CD14-positive monocyte (primary cell): ENCODE measurements around the gene FEZ2. TPM values are rescaled to one million over a fixed set of nuclear protein-coding genes. Genes with fewer than 3 reads are reported as not detected.

Source experiments
- DNase-seq, 3 donors: peaks; one replicate each; pipeline ENCODE4 v3.0.0-alpha.2; 2011 to 2022
- H2AFZ ChIP-seq: 2 replicates; pipeline ENCODE4 v1.6.0; 2012; ENCODE audit warnings: mild to moderate bottlenecking, low read depth, low read length, inconsistent platforms; ENCODE audit not compliant: insufficient read depth, poor library complexity, severe bottlenecking
- H3K27ac ChIP-seq, 2 donors: 1 replicate in 1 of 2; 2 replicates in 1 of 2; pipeline ENCODE4 v1.5.1; 2012 to 2013; ENCODE audit warnings: low read length in 2 of 2, control low read depth in 1 of 2, inconsistent platforms in 1 of 2, low read depth in 1 of 2, mild to moderate bottlenecking in 1 of 2
- H3K27me3 ChIP-seq, 2 donors: one replicate each; pipeline versions ENCODE4 v1.6.0 to v1.6.1; 2011 to 2013; ENCODE audit warnings: low read length in 2 of 2; ENCODE audit not compliant: control insufficient read depth in 2 of 2, insufficient read depth in 2 of 2
- H3K36me3 ChIP-seq, 2 donors: replicated peaks in 1 of 2; 1 replicate in 1 of 2; 2 replicates in 1 of 2; pipeline versions ENCODE4 v1.5.1 to v1.6.1; 2012 to 2013; ENCODE audit warnings: low read length in 2 of 2, control low read depth in 1 of 2, inconsistent platforms in 1 of 2, mild to moderate bottlenecking in 1 of 2; ENCODE audit not compliant: insufficient read depth in 2 of 2, control insufficient read depth in 1 of 2
- H3K4me1 ChIP-seq, 2 donors: 1 replicate in 1 of 2; 2 replicates in 1 of 2; pipeline versions ENCODE4 v1.5.1 to v1.6.1; 2012 to 2013; ENCODE audit warnings: low read length in 2 of 2, control low read depth in 1 of 2, inconsistent platforms in 1 of 2, mild to moderate bottlenecking in 1 of 2, moderate library complexity in 1 of 2; ENCODE audit not compliant: insufficient read depth in 2 of 2, control insufficient read depth in 1 of 2
- H3K4me2 ChIP-seq: replicated peaks from 2 replicates; pipeline ENCODE3; 2012; ENCODE audit warnings: low read length, moderate library complexity, mild to moderate bottlenecking; ENCODE audit not compliant: poor library complexity, severe bottlenecking; ENCODE audit errors: extremely low read depth
- H3K4me3 ChIP-seq, 3 experiments: fragments of 200-600 bp in 1 of 3; sonication (generic) in 1 of 3; replicated peaks in 1 of 3; 1 replicate in 2 of 3; 2 replicates in 1 of 3; pipeline ENCODE4 v1.5.1; 2011 to 2013; ENCODE audit warnings: low read length in 3 of 3, mild to moderate bottlenecking in 3 of 3, control low read depth in 2 of 3, low read depth in 2 of 3, inconsistent platforms in 1 of 3, moderate library complexity in 1 of 3
- H3K79me2 ChIP-seq: 2 replicates; pipeline ENCODE4 v1.6.0; 2012; ENCODE audit warnings: mild to moderate bottlenecking, control low read depth, inconsistent platforms, low read length, moderate library complexity; ENCODE audit not compliant: insufficient read depth
- H3K9ac ChIP-seq: 2 replicates; pipeline ENCODE4 v1.6.0; 2017; ENCODE audit warnings: low read length, mild to moderate bottlenecking; ENCODE audit not compliant: insufficient read depth, poor library complexity, severe bottlenecking
- H3K9me3 ChIP-seq, 2 donors: replicated peaks in 1 of 2; 1 replicate in 1 of 2; 2 replicates in 1 of 2; pipeline versions ENCODE4 v1.5.1 to v1.6.1; 2012 to 2013; ENCODE audit warnings: low read length in 2 of 2, control low read depth in 1 of 2; ENCODE audit not compliant: control insufficient read depth in 1 of 2, insufficient read depth in 1 of 2
- H4K20me1 ChIP-seq: 2 replicates; pipeline ENCODE4 v1.6.0; 2012; ENCODE audit warnings: mild to moderate bottlenecking, low read length, control low read depth, moderate library complexity; ENCODE audit not compliant: insufficient read depth
- H3K27ac Mint-ChIP-seq, 7 donors: one replicate each; pipeline ENCODE4 v1.8.0; 2020; ENCODE audit warnings: mild to moderate bottlenecking in 7 of 7, mixed read lengths in 7 of 7, moderate library complexity in 6 of 7, inconsistent platforms in 2 of 7
- H3K27me3 Mint-ChIP-seq, 3 donors: one replicate each; pipeline ENCODE4 v1.8.0; 2021 to 2022; ENCODE audit warnings: low read depth in 3 of 3, mild to moderate bottlenecking in 3 of 3, mixed read lengths in 3 of 3, moderate library complexity in 3 of 3, inconsistent platforms in 1 of 3
- H3K36me3 Mint-ChIP-seq, 2 donors: one replicate each; pipeline ENCODE4 v1.8.0; 2020; ENCODE audit warnings: mixed read lengths in 2 of 2, inconsistent platforms in 1 of 2, mild to moderate bottlenecking in 1 of 2
- H3K4me1 Mint-ChIP-seq: one replicate; pipeline ENCODE4 v1.8.0; 2020; ENCODE audit warnings: mild to moderate bottlenecking, mixed read lengths
- H3K4me3 Mint-ChIP-seq, 2 donors: one replicate each; pipeline ENCODE4 v1.8.0; 2020; ENCODE audit warnings: mild to moderate bottlenecking in 2 of 2, mixed read lengths in 2 of 2, moderate library complexity in 1 of 2
- H3K9me3 Mint-ChIP-seq, 7 donors: one replicate each; pipeline ENCODE4 v1.8.0; 2020 to 2022; ENCODE audit warnings: mixed read lengths in 7 of 7, mild to moderate bottlenecking in 6 of 7, moderate library complexity in 6 of 7, inconsistent platforms in 2 of 7
- WGBS: methylation state at CpG from one replicate; pipeline ENCODE4 v1.1.5; 2013; ENCODE audit warnings: missing lambda C conversion rate; ENCODE audit not compliant: insufficient coverage; 5-methylcytosine and 5-hydroxymethylcytosine counted together
- intact Hi-C, 2 donors: fragments of 100-400 bp; cut with micrococcal nuclease; formaldehyde crosslinking; loops; one replicate each; pipeline versions ENCODE4 v1.15.0 to v1.15.1; 2023
- polyA plus RNA-seq, 3 donors: library from polyadenylated mRNA; depleted of rRNA in 1 of 3; unstranded in 2 of 3; stranded (reverse) in 1 of 3; fragments of 300-500 nt in 2 of 3; fragments of >200 nt in 1 of 3; fragmentation: Illumina TruSeq in 2 of 3; gene quantifications; 1 replicate in 2 of 3; 2 replicates in 1 of 3; pipeline ENCODE4 v1.2.3, GENCODE V29; 2012 to 2021
- TF ChIP-seq, protein P1 (sequence below): fragments of 200-600 bp; IDR thresholded peaks from one replicate; pipeline ENCODE4 v1.8.0; 2022; ENCODE audit warnings: antibody characterized with exemption, mild to moderate bottlenecking

Gene FEZ2
- polyA plus RNA-seq, 3 donors: 6.9 to 15.6 (median 8.7) TPM

- peaks cover 7 to 9% of the 10 kb centered on the region in 2 donors for H3K36me3 Mint-ChIP-seq
- no peaks in the 10 kb centered on the region for H3K9me3 ChIP-seq
- H3K9ac ChIP-seq: no peak overlapping the region
- no peaks in the 10 kb centered on the region for H3K4me1 ChIP-seq
- peaks cover 0 to 6% (median 3%) of the 10 kb centered on the region in 7 donors for H3K9me3 Mint-ChIP-seq
- no peak overlapping the region for H3K4me3 Mint-ChIP-seq
- no CpG with 5 or more reads among the region's 3 CpGs for WGBS
- H3K79me2 ChIP-seq: no peaks in the 10 kb centered on the region
- H3K4me3 ChIP-seq: no peak overlapping the region
- no peak overlapping the region for H3K4me2 ChIP-seq
- H3K27ac Mint-ChIP-seq: peak overlapping the region in 1 of 7 donors; percentile 18
- peaks cover 0 to 3% (median 0%) of the 10 kb centered on the region in 3 donors for H3K27me3 Mint-ChIP-seq
- H3K36me3 ChIP-seq: no peaks in the 10 kb centered on the region
- DNase-seq: no peak
- intact Hi-C loops: no loop called here
- H3K27me3 ChIP-seq: no peaks in the 10 kb centered on the region
- no peak overlapping the region for H2AFZ ChIP-seq
- no peak overlapping the region for H3K27ac ChIP-seq
- peaks cover 1% of the 10 kb centered on the region for H3K4me1 Mint-ChIP-seq
- TF ChIP-seq, protein P1, sequence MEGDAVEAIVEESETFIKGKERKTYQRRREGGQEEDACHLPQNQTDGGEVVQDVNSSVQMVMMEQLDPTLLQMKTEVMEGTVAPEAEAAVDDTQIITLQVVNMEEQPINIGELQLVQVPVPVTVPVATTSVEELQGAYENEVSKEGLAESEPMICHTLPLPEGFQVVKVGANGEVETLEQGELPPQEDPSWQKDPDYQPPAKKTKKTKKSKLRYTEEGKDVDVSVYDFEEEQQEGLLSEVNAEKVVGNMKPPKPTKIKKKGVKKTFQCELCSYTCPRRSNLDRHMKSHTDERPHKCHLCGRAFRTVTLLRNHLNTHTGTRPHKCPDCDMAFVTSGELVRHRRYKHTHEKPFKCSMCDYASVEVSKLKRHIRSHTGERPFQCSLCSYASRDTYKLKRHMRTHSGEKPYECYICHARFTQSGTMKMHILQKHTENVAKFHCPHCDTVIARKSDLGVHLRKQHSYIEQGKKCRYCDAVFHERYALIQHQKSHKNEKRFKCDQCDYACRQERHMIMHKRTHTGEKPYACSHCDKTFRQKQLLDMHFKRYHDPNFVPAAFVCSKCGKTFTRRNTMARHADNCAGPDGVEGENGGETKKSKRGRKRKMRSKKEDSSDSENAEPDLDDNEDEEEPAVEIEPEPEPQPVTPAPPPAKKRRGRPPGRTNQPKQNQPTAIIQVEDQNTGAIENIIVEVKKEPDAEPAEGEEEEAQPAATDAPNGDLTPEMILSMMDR: no peak
- H4K20me1 ChIP-seq: no peaks in the 10 kb centered on the region
Observed at GRCh38 chr2:36536776-36537175, 61.2 kb downstream of the FEZ2 start.

DNA sequence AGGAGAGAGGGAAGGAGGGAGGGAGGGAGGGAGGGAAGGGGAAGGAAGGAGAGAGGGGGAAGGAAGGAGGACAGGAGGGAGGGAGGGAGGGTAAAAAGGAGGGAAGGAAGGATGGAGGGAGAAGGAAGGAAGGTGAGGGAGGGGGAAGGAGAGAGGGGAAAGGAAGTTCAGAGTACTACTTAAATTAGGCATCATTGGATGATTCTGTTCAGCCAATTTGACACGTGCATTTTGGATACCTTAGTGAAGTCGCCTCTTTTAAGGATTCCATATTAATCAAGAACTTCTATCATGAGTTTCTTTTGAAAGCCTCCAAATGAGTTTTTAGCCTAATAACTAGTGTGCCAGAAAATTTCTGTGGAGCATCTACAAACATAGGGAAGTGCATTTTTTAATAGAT, 62.9 kb downstream of the FEZ2 start:
- Histone ChIP-seq H3K27me3 (no peaks in the 10 kb centered on the region), H3K4me2 (no peak overlapping the region), H3K4me3 (no peak overlapping the region), H3K27ac (no peak overlapping the region), H3K36me3 (no peaks in the 10 kb centered on the region), H3K9ac (no peak overlapping the region), H4K20me1 (no peaks in the 10 kb centered on the region), H3K4me1 (peaks cover 6 to 8% of the 10 kb centered on the region in 2 donors), H3K79me2 (no peaks in the 10 kb centered on the region), H3K9me3 (no peaks in the 10 kb centered on the region), H2AFZ (no peak overlapping the region)
- Mint-ChIP-seq H3K27ac (no peak overlapping the region), H3K36me3 (peaks cover 0 to 2% of the 10 kb centered on the region in 2 donors), H3K4me3 (no peak overlapping the region), H3K27me3 (peaks cover 0 to 3% (median 0%) of the 10 kb centered on the region in 3 donors), H3K9me3 (peaks cover 0 to 6% (median 3%) of the 10 kb centered on the region in 7 donors), H3K4me1 (peaks cover 15% of the 10 kb centered on the region)
- TF ChIP-seq, protein P1: no peak
- WGBS: 100% methylated on average over 1 of the region's 2 CpGs
- intact Hi-C loops: no loop called here
- no peak for DNase-seq
